Keratinocyte (primary cell): ENCODE data around the gene TIA1.

Source experiments
- EZH2 ChIP-seq: IDR thresholded peaks from one replicate; pipeline ENCODE4 v1.6.1; 2012; ENCODE audit warnings: inconsistent platforms, mild to moderate bottlenecking, low read length, moderate library complexity
- TF ChIP-seq, protein P1 (sequence below), 3 experiments: IDR thresholded peaks in 1 of 3; conservative IDR thresholded peaks in 1 of 3; optimal IDR thresholded peaks in 1 of 3; 2 replicates in 2 of 3; 3 replicates in 1 of 3; pipeline versions ENCODE3 to v1.5.1; 2011; ENCODE audit warnings: low read length in 3 of 3, mild to moderate bottlenecking in 3 of 3, moderate library complexity in 2 of 3, control low read depth in 1 of 3, inconsistent platforms in 1 of 3; ENCODE audit not compliant: insufficient read depth in 2 of 3; ENCODE audit errors: extremely low read depth in 1 of 3

DNA sequence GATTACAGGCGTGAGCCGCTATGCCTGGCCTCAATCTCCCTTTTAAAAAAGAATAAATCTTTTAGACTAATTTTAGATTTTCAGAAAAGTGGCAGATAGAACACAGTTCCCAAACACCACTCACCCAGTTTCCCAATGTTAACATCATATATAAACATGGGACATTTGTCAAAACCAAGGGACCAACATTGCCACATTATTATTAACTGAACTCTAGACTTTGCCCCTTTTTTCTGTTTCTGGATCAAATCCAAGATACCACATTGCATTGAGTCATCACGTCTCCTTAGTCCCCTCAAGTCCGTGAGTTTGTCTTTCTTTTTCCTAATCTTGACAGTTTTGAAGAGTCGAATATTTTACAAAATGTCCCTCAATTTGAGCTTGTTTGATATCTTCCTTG lies 60.0 kb downstream of the TIA1 start:
- TF ChIP-seq, protein P1, sequence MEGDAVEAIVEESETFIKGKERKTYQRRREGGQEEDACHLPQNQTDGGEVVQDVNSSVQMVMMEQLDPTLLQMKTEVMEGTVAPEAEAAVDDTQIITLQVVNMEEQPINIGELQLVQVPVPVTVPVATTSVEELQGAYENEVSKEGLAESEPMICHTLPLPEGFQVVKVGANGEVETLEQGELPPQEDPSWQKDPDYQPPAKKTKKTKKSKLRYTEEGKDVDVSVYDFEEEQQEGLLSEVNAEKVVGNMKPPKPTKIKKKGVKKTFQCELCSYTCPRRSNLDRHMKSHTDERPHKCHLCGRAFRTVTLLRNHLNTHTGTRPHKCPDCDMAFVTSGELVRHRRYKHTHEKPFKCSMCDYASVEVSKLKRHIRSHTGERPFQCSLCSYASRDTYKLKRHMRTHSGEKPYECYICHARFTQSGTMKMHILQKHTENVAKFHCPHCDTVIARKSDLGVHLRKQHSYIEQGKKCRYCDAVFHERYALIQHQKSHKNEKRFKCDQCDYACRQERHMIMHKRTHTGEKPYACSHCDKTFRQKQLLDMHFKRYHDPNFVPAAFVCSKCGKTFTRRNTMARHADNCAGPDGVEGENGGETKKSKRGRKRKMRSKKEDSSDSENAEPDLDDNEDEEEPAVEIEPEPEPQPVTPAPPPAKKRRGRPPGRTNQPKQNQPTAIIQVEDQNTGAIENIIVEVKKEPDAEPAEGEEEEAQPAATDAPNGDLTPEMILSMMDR (optimal IDR thresholded peaks at IDR 0.05 in 1 of 3, IDR thresholded peaks at IDR 0.05 in 1 of 3, conservative IDR thresholded peaks at IDR 0.05 in 1 of 3; ENCODE audit: extremely low read depth in 1 of 3, insufficient read depth in 2 of 3, low read length in 3 of 3) = no peak
- no peak for TF ChIP-seq EZH2
